C4-2B (cell line): ENCODE results near the gene AIFM1.

Experiments used
- ZFX ChIP-seq: fragments of 450-650 bp; IDR thresholded peaks from 2 replicates; pipeline ENCODE4 v1.6.1; 2017
- TF ChIP-seq, protein P1 (sequence below): fragments of 450-650 bp; conservative IDR thresholded peaks from 2 replicates; pipeline ENCODE4 v1.5.1; 2017; ENCODE audit warnings: mild to moderate bottlenecking

DNA sequence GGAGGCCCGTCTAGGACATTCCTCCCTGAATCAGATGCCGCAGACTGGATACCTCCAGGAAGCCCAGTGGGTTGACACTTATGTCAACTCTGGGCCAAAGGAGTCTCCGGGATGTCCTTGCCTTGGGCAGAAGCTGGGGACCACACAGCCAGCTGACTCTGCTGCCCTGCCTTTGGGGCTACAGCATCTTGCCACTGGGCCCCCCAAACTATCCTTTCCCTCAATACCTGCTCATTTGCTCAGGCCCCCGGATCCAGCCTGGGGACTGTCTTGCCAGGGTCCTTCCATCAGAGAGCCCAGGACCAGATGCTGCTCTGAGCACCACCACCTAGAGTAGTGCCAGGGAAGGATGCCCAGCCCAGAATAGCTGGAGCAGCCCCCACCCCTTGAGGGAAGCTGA, 25.2 kb upstream of the AIFM1 start:
- TF ChIP-seq, protein P1, sequence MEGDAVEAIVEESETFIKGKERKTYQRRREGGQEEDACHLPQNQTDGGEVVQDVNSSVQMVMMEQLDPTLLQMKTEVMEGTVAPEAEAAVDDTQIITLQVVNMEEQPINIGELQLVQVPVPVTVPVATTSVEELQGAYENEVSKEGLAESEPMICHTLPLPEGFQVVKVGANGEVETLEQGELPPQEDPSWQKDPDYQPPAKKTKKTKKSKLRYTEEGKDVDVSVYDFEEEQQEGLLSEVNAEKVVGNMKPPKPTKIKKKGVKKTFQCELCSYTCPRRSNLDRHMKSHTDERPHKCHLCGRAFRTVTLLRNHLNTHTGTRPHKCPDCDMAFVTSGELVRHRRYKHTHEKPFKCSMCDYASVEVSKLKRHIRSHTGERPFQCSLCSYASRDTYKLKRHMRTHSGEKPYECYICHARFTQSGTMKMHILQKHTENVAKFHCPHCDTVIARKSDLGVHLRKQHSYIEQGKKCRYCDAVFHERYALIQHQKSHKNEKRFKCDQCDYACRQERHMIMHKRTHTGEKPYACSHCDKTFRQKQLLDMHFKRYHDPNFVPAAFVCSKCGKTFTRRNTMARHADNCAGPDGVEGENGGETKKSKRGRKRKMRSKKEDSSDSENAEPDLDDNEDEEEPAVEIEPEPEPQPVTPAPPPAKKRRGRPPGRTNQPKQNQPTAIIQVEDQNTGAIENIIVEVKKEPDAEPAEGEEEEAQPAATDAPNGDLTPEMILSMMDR = no peak
- TF ChIP-seq ZFX = no peak
